HG03520 (cell line): ENCODE measurements around the gene PRR16.
"Not testable (repeated sequence)": the region's sequence is repeated elsewhere in the genome, so short reads cannot be mapped to it uniquely, and the experiment has no call there.

Experiments
- ATAC-seq: cut with Tn5 transposase; IDR thresholded peaks from one replicate; pipeline ENCODE4 v1.9.1; 2021; ENCODE audit warnings: mild to moderate bottlenecking, moderate library complexity; ENCODE audit not compliant: unreplicated experiment

Gene PRR16

DNA sequence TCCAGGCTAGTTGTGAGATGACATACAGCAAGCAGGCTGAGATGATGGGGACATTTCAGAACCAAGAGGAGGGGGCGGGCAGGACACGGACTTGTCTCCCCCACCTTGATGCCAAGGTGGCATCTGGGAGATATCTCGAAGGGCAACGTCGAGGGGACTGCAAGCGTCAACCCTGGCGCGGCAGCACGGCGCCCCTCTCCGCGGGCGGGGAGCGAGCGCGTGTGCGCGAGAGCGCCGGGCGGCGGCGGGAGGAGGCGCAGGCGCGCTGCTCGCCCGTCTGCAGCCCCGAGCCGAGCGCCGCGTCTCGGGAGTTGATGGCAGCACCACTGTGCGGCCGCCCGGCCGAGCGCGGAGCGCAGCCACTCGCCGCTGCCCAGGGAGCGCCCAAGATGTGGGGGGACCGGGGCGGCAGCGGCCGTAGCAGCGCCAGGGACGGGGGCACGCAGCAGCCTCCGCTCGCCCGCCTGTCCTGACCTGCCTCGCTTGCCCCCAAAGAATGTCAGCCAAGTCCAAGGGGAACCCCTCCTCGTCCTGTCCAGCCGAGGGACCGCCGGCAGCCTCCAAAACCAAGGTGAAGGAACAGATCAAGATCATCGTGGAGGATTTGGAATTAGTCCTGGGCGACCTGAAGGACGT is at the start of gene PRR16:
TSS of gene PRR16 (plus strand) at position 310 of the 636 bp plus-strand sequence.
- ATAC-seq: peak; percentile 78

DNA sequence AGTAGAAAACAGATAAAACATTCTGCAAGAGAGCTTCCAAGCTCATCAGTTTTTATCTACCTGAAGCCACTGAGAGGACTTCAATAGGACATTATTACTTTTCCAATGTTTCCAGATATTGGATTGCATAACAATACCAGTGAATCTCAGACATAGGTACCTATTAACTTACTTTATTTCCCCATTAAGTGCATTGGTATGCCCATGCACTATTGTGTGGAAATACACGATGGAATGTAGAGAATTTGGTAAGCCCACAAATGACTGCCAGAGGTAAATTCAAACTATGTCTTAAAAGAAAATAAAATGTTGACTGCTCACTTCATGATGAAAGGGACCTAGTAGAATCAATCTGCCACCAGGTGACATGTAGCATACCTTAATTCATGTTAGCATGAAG is 48.1 kb upstream of the PRR16 start:
- no peak for ATAC-seq

DNA sequence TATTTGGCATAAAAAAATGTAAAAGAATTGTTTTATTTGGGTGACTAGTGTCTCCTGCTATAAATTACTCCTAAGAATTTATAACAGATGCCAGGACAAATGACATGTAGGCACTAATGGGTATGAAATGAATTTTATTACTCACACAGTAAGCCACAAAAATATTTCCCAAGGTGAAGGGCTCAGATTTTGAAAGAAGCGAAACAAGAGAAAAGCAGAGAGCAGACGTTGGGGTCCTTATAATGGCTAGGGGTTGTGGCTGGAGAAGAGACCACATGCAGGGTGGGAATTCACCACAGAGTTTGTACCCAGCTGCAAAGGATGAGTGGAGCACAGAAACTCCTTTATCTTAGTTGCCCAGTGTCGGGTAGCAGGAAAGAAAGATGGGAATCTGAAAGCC is 45.0 kb upstream of the PRR16 start:
- no peak for ATAC-seq

DNA sequence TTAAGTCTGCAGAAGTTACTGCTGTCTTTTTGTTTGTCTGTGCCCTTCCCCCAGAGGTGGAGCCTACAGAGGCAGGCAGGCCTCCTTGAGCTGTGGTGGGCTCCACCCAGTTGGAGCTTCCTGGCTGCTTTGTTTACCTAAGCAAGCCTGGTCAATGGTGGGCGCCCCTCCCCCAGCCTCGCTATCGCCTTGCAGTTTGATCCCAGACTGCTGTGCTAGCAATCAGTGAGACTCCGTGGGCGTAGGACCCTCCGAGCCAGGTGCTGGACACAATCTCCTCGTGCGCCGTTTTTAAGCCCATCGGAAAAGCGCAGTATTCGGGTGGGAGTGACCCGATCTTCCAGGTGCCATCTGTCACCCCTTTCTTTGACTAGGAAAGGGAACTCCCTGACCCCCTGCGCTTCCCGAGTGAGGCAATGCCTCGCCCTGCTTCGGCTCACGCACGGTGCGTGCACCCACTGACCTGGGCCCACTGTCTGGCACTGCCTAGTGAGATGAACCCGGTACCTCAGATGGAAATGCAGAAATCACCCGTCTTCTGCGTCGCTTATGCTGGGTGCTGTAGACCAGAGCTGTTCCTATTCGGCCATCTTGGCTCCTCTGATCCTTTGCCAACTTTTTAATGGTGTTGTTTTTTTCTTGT is 37.3 kb upstream of the PRR16 start:
- not testable (repeated sequence) for ATAC-seq

DNA sequence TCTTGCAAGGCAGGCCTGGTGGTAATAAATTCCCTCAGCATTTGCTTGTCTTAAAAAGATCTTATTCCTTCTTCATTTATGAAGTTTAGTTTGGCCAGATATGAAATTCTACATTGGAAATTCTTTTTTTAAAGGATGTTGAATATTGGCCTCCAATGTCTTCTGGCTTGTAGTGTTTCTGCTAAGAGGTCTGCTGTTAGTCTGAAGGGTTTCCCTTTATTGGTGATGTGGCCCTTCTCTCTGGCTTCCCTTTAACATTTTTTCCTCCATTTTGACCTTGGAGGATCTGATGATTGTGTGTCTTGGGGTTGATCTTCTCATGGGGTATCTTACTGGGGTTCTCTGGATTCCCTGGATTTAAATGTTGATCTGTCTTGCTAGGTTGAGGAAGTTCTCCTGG is 33.5 kb upstream of the PRR16 start:
- ATAC-seq: no peak

DNA sequence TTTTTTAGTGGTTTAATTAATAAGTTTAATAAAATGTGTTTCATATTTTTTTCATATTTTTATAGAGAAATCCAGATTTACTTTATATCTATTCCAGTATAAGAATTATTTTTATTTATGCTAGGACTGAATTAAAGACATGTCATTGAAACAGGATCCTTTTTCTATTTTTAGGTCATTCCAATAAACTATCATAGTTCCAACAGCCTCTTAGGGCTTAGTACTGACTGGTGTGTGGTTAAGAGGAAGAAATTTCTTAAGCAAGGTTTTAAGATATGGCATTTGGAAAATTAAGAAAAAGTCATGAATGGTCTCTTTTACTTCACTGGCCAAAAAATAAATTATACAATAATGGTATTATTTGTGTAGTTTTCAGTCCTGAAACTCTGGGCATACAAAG is 31.2 kb upstream of the PRR16 start:
- ATAC-seq: no peak

DNA sequence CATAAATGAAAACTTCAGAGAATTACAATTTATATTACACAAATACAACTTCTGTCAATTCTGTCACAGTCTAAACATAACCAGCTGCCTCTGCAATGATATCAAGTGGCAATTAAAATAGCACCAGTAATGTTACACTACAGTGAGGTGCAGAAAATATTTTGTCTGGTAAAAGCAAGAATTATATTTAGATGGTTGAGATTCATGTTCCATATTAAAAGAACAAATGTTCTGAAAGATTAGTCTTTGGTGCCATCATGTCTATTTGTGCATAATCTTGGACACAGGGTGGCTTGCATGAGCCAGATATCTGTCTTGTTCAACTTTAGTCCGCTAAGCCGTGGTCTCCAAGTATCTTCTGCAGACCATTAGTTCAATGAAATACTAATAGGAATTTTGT is 29.0 kb upstream of the PRR16 start:
- no peak for ATAC-seq

DNA sequence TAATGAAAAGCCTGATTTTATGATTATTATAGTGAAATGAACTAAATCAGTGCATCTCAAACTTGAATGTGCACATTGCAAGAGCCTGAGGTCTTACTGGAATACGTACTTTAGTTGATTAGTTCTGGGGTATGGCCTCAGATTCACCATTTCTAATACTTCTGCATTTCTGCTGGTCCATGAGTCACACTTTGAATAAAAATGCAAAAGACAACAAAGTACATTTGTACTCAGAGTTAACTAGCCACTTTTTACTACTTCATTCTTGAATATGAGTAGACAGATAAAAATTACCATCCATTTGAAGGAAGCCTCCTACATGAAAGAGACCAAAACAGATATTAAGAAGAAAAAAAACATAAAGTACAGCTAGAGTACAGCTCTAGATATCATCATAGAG is 27.1 kb upstream of the PRR16 start:
- no peak for ATAC-seq

DNA sequence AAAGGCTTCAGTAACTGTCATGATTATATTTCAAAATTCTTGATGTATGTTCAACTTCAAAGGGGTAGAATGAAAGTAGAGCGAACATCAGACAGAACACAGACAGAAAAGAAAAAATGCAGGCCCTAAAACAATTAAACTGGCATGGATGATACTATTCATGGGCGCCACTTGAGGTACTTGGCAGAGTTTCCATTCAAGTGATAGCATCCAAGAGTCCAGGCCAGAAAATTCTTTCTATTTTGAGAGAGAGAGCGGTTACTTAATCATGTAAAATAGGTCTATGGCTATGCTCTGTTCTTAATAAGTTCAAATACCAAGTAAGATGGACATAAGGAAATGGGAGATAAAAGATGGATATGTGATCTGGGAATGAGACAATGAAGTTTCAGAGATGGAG is 21.4 kb upstream of the PRR16 start:
- ATAC-seq: no peak

DNA sequence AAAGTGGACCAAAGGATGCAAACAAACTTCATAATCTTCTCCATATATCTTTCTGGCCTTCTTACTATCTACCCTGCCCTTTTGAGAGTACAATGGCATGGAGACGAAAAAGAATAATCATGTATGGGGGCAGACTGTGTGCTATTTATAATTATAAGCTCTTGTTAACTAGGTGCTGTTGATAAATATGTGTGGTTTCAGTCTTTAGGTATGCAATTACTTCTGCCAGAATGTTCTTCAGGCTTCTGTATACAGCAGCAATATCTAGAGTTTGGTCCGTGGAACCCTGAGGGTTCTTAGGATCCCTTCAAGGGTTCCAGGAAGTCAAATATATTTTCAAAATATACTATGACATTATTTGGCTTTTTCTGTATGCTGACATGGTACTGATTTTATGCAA is 20.5 kb upstream of the PRR16 start:
- ATAC-seq: no peak

DNA sequence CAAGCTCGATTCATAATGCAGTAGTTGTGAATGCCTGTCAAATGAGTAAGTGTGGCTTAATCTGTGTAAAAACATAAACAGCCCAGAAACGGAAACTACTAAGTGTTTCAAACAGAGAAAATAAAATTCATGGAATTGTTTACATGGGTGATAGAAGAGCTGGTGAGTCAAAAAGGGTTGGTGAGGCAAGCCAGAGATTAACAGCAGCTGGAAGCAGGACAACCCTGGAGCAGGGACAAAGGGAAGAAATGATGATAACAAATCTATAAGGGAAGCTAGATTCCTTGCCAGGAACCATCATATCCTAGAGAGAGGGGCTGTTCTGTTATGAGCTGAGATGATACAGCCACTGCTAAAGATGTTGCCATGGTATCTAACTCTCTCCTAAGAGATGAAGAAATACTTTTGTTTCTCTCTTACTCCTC is 18.0 kb upstream of the PRR16 start:
- no peak for ATAC-seq

DNA sequence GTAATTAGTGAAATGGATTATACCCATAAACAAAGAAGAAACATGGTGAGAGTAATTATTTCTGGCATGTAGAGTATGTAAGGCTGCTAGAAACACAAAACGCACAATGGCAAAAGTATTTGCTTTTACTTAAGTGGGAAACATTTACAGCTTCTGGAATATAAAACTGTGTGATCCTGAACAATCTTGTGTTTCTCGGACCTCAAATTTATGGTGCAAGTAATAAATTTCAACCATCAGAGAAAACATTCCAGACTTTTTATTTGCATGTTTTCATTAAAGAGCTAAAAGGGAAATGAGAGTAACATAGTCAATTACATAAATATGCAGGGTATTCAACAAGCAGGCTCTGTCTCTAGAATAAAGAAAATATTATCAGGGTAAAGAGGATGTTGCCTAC is 17.2 kb upstream of the PRR16 start:
- no peak for ATAC-seq

DNA sequence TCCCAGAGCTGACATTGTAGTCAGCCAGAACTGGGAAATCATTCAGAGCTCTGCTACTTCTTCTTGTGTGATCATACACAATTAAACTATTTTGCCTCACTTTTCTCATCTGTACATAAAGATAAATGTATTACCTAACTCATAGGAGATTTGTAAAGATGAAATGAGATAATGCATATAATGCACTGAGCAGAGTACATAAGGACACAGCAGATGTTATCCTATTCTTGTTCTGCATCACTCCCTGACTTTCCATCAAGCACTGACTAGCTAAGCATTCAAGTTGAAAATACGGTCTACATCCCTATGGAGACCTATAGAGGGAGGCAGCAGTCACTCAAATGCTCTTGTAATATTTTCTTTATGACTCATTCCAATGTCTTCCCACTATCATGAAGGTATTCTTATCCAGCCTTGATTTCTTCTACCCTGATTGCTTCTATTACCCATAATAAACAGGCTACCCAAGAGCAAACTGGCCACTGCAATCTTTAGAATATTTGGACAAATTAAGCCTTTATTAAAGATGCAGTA is 16.3 kb upstream of the PRR16 start:
- no peak for ATAC-seq

DNA sequence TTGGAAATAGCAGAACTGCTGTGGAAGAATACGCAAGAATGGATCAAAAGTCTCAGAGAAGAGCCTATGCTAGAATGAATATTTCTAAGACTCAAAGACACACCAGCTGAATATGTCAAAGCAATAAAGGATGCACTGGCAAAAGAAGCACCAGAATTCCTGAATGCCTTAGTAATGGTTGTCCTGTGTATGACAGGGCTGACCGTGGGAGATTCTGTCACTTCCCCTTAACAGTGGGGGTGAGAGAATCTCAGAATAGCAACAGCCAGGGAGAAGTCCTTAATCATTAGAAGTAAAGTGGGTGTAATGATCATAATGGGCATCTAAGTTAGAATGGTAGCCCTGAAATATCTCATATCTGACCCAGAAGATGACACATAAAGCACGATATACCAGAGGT is 14.6 kb upstream of the PRR16 start:
- no peak for ATAC-seq

DNA sequence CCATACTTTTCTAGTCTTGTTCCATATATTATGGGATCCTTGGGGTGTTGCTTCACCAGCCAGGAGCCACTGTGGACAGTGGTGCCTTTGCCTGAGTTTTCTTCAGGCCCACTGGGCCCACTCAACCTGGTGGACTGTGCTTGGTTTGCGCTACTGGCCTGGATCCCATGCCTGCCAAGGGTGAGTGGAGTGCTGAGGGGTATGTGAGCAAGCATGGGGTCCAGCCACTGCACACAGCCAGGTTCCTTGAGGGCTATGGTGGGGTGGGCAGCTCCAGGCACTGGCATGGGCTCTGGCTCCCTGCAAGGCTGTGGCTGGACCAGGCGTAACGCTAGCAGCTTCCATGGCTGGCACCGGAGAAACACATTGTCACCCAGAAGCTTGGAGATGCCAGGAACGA is 13.2 kb upstream of the PRR16 start:
- no peak for ATAC-seq

DNA sequence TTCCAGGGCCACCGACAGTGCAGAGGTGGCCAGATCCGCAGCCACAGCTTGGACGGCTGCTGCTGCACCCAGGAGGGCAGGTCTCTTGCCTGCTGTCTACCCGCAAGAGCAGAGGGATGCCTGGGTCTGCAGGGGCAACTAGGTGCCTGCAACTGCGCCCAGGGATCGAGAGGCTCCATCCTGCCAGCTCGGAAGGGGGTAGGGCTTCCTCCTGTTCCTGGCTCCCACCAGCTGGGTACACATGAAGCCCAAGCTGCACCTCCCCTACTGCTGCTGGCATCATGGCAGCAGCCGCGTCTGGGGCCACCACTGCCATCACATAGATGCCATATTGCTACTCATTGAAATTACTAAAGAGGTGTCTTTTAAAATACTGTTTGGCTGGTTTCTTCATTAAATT is 12.7 kb upstream of the PRR16 start:
- no peak for ATAC-seq

DNA sequence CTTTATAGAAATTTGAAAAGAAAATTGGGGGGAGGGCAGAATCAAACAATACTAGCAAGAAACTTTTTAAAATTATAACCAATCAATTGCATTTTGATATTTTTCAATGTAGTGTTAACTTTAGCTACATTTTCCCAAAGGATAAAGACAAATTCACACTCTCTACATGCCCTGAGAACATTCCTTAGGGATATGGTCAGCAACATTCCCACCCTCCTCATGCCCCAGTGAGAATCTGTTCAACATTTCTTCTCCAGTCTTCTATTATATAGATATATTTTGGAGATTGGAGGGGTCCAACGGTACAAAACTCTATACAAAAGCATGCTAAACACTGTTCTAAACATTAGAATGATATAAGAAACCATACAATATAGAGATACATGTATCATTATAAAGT is 11.6 kb upstream of the PRR16 start:
- no peak for ATAC-seq

DNA sequence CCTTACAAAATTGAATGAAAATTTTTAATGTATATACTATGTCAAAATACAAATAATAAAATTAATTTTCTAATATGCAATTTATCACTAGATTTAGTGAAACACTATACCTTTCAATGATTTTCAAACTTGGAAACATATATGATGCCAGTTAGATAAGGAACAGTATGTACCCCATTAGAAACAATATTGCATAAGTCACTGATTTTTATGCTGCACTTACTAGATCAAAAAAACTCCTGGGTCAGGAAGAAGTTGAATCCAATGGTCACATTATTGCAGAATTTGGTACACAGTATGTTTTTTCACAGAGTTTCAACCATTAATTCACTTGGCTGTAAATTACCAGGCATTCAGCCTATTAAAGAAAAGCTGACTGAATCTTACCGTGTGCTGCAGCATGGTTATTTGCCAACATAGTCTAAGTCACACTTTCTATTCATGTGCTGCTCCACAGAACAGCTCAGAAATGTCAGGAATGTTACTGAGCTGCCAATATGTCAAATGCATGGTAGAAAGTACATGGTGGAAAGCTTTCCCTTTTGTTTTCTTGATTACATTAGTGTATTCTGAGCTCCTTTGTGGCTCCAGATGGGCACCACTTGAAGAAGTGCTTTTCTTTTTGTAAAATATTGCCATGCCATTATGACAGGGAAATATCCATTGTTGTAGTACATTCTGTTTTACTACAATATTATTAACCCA is 9.9 kb upstream of the PRR16 start:
- no peak for ATAC-seq

DNA sequence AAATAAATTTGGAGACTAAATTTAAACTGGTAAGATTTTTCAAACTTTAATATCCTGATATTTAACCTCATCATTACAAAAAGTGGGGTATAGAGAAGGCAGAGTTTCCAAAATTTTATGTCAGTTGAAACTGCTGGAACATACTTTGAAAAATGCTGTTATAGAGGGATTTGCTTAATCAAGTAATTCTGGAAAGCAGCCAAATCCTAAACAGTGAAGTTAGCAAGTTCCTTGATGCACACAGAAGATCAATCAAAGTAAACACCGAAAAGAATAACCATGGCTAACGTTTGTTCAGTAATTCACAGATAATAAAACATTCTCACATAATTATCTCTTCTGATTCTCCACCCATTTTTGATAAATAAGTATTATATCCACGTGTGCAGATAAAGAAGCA is 8.1 kb upstream of the PRR16 start:
- no peak for ATAC-seq

DNA sequence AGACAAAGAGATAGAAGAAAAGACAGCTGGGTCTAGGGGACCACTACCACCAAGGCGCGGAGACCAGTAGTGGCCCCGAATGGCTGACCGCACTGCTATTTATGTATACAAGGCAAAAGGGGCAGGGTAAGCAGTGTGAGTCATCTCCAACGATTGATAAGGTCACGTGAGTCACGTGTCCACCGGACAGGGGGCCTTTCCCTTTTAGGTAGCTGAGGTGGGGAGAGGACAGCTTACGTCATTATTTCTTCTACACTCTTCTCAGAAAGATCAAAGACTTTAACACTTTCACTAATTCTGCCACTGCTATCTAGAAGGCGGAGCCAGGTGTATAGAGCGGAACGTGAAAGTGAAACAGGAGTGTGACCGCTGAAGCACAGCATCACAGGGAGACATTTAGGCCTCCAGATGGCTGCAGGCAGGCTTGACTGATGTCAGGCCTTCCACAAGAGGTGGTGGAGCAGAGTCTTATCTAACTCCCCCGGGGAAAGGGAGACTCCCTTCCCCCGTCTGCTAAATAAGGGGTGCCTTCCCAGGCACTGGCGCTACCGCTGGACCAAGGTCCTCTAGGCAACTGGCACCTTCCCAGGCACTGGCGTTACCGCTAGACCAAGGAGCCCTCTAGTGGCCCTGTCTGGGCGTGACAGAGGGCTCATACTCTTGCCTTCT is 6.1 kb upstream of the PRR16 start:
- peak; percentile 62 for ATAC-seq

DNA sequence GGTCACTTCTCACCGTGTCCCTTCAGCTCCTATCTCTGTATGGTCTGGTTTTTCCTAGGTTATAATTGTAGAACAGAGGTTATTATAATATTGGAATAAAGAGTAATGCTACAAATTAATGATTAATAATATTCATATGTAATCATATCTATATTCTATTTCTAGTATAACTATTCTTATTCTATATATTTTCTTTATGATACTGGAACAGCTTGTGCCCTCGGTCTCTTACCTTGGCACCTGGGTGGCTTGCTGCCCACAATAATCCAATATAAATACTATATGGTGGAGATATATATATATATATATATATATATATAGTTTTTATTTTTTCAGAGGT is 5.6 kb upstream of the PRR16 start:
- ATAC-seq: not testable (repeated sequence)

DNA sequence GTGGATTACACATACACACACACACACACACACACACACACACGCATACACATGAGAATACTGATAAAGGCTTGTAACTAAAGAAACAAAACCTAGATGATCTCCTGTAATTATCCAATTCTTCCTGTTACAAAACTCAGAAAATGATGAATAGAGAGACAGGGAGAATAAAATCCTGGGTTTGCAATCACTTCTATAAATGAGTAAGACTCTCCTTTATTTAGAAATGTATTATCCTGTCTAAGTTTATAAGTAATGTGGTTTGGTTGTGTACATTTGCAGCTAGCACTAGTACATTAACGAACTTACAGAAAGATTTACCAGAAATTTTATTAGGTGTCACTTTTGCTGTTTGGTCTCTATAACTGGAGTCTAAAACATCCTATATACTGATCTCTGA is 2.8 kb upstream of the PRR16 start:
- ATAC-seq: no peak
